ENCODE measurements around the gene WDR72. TPM values are rescaled to one million over a fixed set of nuclear protein-coding genes. Genes with fewer than 3 reads are reported as not detected.

WDR72 gene
- total and polyA plus RNA-seq, 2 of the 4 experiments (the other 2 are of a cell fraction) = not detected

GRCh38 chr15:53565721-53566120 is 193.7 kb downstream of the WDR72 start:
- intact Hi-C loops (cut with micrococcal nuclease) = no loop called here
- no peak overlapping the region for H4K91ac ChIP-seq (ENCODE audit: insufficient read depth, low read depth, low read length)
- no peak overlapping the region for H3K14ac ChIP-seq (replicated peaks; ENCODE audit: low read depth, low read length)
- no peaks in the 10 kb centered on the region for H4K20me1 ChIP-seq (ENCODE audit: insufficient read depth, low read length)
- H2BK15ac ChIP-seq (ENCODE audit: low read depth, low read length) = no peak overlapping the region
- H2BK20ac ChIP-seq (ENCODE audit: low read depth, low read length) = no peak overlapping the region
- no peaks in the 10 kb centered on the region for H3K27me3 ChIP-seq (ENCODE audit: control insufficient read depth, insufficient read depth, low read length)
- H3K4me1 ChIP-seq (ENCODE audit: control insufficient read depth, insufficient read depth, low read length) = no peaks in the 10 kb centered on the region
- TF ChIP-seq MAFK (IDR thresholded peaks at IDR 0.05; ENCODE audit: low read depth, low read length) (no peak), RFX5 (IDR thresholded peaks at IDR 0.05; ENCODE audit: low read depth, low read length) (no peak), CTCF (conservative IDR thresholded peaks at IDR 0.05; ENCODE audit: low read depth, low read length) (no peak), RCOR1 (IDR thresholded peaks at IDR 0.05; ENCODE audit: insufficient replicate concordance, low read length) (no peak), SMC3 (IDR thresholded peaks at IDR 0.05; ENCODE audit: low read depth, low read length) (no peak), MXI1 (IDR thresholded peaks at IDR 0.05; ENCODE audit: borderline replicate concordance, low read depth, low read length) (no peak), FOS (IDR thresholded peaks at IDR 0.05; ENCODE audit: low read depth, low read length) (no peak), MAZ (IDR thresholded peaks at IDR 0.05; ENCODE audit: borderline replicate concordance, low read depth, low read length) (no peak), NFE2L2 (IDR thresholded peaks at IDR 0.05; ENCODE audit: low read depth, low read length) (no peak), ELK1 (IDR thresholded peaks at IDR 0.05; ENCODE audit: borderline replicate concordance, low read depth, low read length) (no peak)
- H4K8ac ChIP-seq (ENCODE audit: low read depth in 2 of 2, low read length in 2 of 2) = no peak overlapping the region
- H3K4ac ChIP-seq (ENCODE audit: low read depth, low read length) = no peak overlapping the region
- H2AFZ ChIP-seq (replicated peaks; ENCODE audit: low read length, poor library complexity) = no peak overlapping the region
- H3K4me3 ChIP-seq (ENCODE audit: insufficient read depth, low read depth, low read length) = no peak overlapping the region
- no peak overlapping the region for H2BK120ac ChIP-seq (ENCODE audit: low read depth, low read length)
- peaks cover 4% of the 10 kb centered on the region; the same call in 1 of the 2 replicates for H3K9me3 ChIP-seq (ENCODE audit: control insufficient read depth, insufficient read depth, low read length)
- no CpG with 5 or more reads among the region's 4 CpGs for WGBS, 2 experiments (ENCODE audit: extremely low coverage in 2 of 2, insufficient read length in 1 of 2)
- no peaks in the 10 kb centered on the region for H3K9me1 ChIP-seq (ENCODE audit: insufficient read depth, low read length)
- H4K5ac ChIP-seq (ENCODE audit: low read depth, low read length) = no peak overlapping the region
- H3K23ac ChIP-seq (ENCODE audit: low read depth, low read length) = no peak overlapping the region
- BruUV-seq (replicated peaks) = no TSS peak
- ChIA-PET CTCF (no interaction called here), POLR2A (ENCODE audit: unreplicated experiment) (no interaction called here)
- DNase-seq (no peak), ATAC-seq (ENCODE audit: low read depth) (no peak)
- H3K79me1 ChIP-seq (ENCODE audit: low read depth in 1 of 2, low read length in 2 of 2) = no peaks in the 10 kb centered on the region
- in situ Hi-C loops (cut with MboI; ENCODE audit: low sequenced_read_pairs) = no loop called here
- H3K9ac ChIP-seq (ENCODE audit: low read depth, low read length) = no peak overlapping the region
- H3K4me2 ChIP-seq (ENCODE audit: low read depth, low read length) = no peak overlapping the region
- no peaks in the 10 kb centered on the region for H3K36me3 ChIP-seq (ENCODE audit: control insufficient read depth, insufficient read depth, low read length)
- no peak overlapping the region for H3K56ac ChIP-seq (ENCODE audit: extremely low read depth, insufficient read depth, low read length)
- no peak overlapping the region for H2AK5ac ChIP-seq (ENCODE audit: low read depth, low read length)
- H2BK5ac ChIP-seq (ENCODE audit: low read depth, low read length, poor library complexity, severe bottlenecking) = no peak overlapping the region
- H3K18ac ChIP-seq (ENCODE audit: low read depth, low read length) = no peak overlapping the region
- H3K27ac ChIP-seq (ENCODE audit: insufficient read depth, low read length) = no peak overlapping the region
- dilution Hi-C loops (cut with HindIII; ENCODE audit: low sequenced_read_pairs, unreplicated experiment) = no loop called here
- H2AK9ac ChIP-seq (replicated peaks; ENCODE audit: low read depth, low read length, poor library complexity) = no peak overlapping the region

All from IMR-90 (cell line).